Natural killer cell (primary cell): ENCODE data around the gene KPNA4. TPM values are rescaled to one million over a fixed set of nuclear protein-coding genes. Genes with fewer than 3 reads are reported as not detected.

Source experiments
- ATAC-seq, 3 donors: fragments of 150-1000 bp in 2 of 3; fragments of 200-7000 bp in 1 of 3; cut with Tn5 transposase; 1 replicate in 1 of 3; 2 replicates in 2 of 3; pipeline ENCODE4 v1.10.0; 2021; ENCODE audit warnings: mild to moderate bottlenecking in 2 of 3, moderate library complexity in 2 of 3
- DNase-seq, 2 donors: peaks; one replicate each; pipeline versions ENCODE4 v3.0.0 to v3.0.0-alpha.2; 2013 to 2021; ENCODE audit warnings: mixed read lengths in 1 of 2
- H3K27ac ChIP-seq: one replicate; pipeline ENCODE4 v1.5.1; 2013; ENCODE audit warnings: mild to moderate bottlenecking, low read length
- H3K27me3 ChIP-seq: one replicate; pipeline ENCODE4 v1.6.1; 2013; ENCODE audit warnings: low read length; ENCODE audit not compliant: control insufficient read depth, insufficient read depth
- H3K36me3 ChIP-seq: one replicate; pipeline ENCODE4 v1.6.1; 2013; ENCODE audit warnings: low read length; ENCODE audit not compliant: control insufficient read depth, insufficient read depth
- H3K4me1 ChIP-seq: one replicate; pipeline ENCODE4 v1.6.1; 2013; ENCODE audit warnings: low read length; ENCODE audit not compliant: control insufficient read depth, insufficient read depth
- H3K4me3 ChIP-seq: one replicate; pipeline ENCODE4 v1.5.1; 2013; ENCODE audit warnings: low read length
- H3K9me3 ChIP-seq: one replicate; pipeline ENCODE4 v1.6.1; 2013; ENCODE audit warnings: low read length; ENCODE audit not compliant: control insufficient read depth, insufficient read depth
- H3K27ac Mint-ChIP-seq, 2 donors: one replicate each; pipeline ENCODE4 v1.8.0; 2022; ENCODE audit warnings: mild to moderate bottlenecking in 2 of 2, mixed read lengths in 2 of 2, moderate library complexity in 1 of 2
- H3K27me3 Mint-ChIP-seq, 2 donors: one replicate each; pipeline ENCODE4 v1.8.0; 2022; ENCODE audit warnings: low read depth in 2 of 2, mixed read lengths in 2 of 2
- H3K36me3 Mint-ChIP-seq: one replicate; pipeline ENCODE4 v1.8.0; 2022; ENCODE audit warnings: mixed read lengths
- H3K4me1 Mint-ChIP-seq, 2 donors: one replicate each; pipeline ENCODE4 v1.8.0; 2022; ENCODE audit warnings: mixed read lengths in 2 of 2
- H3K4me3 Mint-ChIP-seq: one replicate; pipeline ENCODE4 v1.8.0; 2022; ENCODE audit warnings: mild to moderate bottlenecking, moderate library complexity, mixed read lengths
- H3K9me3 Mint-ChIP-seq, 2 donors: one replicate each; pipeline ENCODE4 v1.8.0; 2022; ENCODE audit warnings: mixed read lengths in 2 of 2
- CTCF ChIP-seq: fragments of 200-600 bp; IDR thresholded peaks from one replicate; pipeline ENCODE4 v1.8.0; 2022; ENCODE audit warnings: antibody characterized with exemption
- WGBS: methylation state at CpG from one replicate; pipeline ENCODE4 v1.1.7; 2013; ENCODE audit warnings: missing lambda C conversion rate; ENCODE audit not compliant: insufficient coverage; 5-methylcytosine and 5-hydroxymethylcytosine counted together
- intact Hi-C: fragments of 100-400 bp; cut with micrococcal nuclease; formaldehyde crosslinking; loops from one replicate; pipeline ENCODE4 v1.14.2; 2022
- total RNA-seq, 4 donors: library from RNA; stranded (reverse); fragments of 120-200 nt in 1 of 4; gene quantifications; one replicate each; pipeline versions ENCODE4 v1.2.3 to v1.2.4, GENCODE V29; 2013 to 2022

The KPNA4 gene
- total RNA-seq, 3 donors from 2014 or later (not counting 1 experiment from before 2014, with no cell fraction given): 69.1 to 81.7 (median 74.1) TPM

- Histone ChIP-seq H3K27ac (no peak overlapping the region), H3K9me3 (no peaks in the 10 kb centered on the region), H3K36me3 (no peaks in the 10 kb centered on the region), H3K4me1 (peaks cover 5% of the 10 kb centered on the region), H3K4me3 (no peak overlapping the region), H3K27me3 (no peaks in the 10 kb centered on the region)
- TF ChIP-seq CTCF: no peak
- Mint-ChIP-seq H3K9me3 (no peaks in the 10 kb centered on the region), H3K36me3 (no peaks in the 10 kb centered on the region), H3K4me3 (no peak overlapping the region), H3K27ac (peak overlapping the region; percentile 29 to 44), H3K4me1 (peaks cover 65 to 79% of the 10 kb centered on the region in 2 donors), H3K27me3 (no peaks in the 10 kb centered on the region)
- ATAC-seq: no peak
- no peak for DNase-seq
- 100% methylated on average over 2 of the region's 2 CpGs for WGBS
- intact Hi-C loops: no loop called here
Observed at GRCh38 chr3:160556141-160556540, 9.2 kb downstream of the KPNA4 start.

- intact Hi-C loops: no loop called here
- H3K27me3 ChIP-seq: no peaks in the 10 kb centered on the region
- 95% methylated on average over 3 of the region's 3 CpGs for WGBS
- Mint-ChIP-seq H3K36me3 (no peaks in the 10 kb centered on the region), H3K9me3 (no peaks in the 10 kb centered on the region), H3K27me3 (no peaks in the 10 kb centered on the region), H3K4me1 (peaks cover 67 to 79% of the 10 kb centered on the region in 2 donors), H3K27ac (no peak overlapping the region), H3K4me3 (no peak overlapping the region)
- DNase-seq (no peak), ATAC-seq (no peak)
- no peaks in the 10 kb centered on the region for H3K36me3 ChIP-seq
- H3K27ac ChIP-seq: no peak overlapping the region
- no peak for TF ChIP-seq CTCF
- no peak overlapping the region for H3K4me3 ChIP-seq
- H3K4me1 ChIP-seq: peaks cover 5% of the 10 kb centered on the region
- no peaks in the 10 kb centered on the region for H3K9me3 ChIP-seq
Observed at GRCh38 chr3:160554980-160555379, 10.4 kb downstream of the KPNA4 start.

- ATAC-seq (no peak), DNase-seq (no peak)
- H3K9me3 Mint-ChIP-seq: no peaks in the 10 kb centered on the region
- peaks cover 67 to 72% of the 10 kb centered on the region in 2 donors for H3K4me1 Mint-ChIP-seq
- H3K4me3 Mint-ChIP-seq: no peak overlapping the region
- Histone ChIP-seq H3K36me3 (no peaks in the 10 kb centered on the region), H3K4me3 (no peak overlapping the region), H3K4me1 (peaks cover 5% of the 10 kb centered on the region), H3K9me3 (no peaks in the 10 kb centered on the region), H3K27ac (no peak overlapping the region), H3K27me3 (no peaks in the 10 kb centered on the region)
- H3K27ac Mint-ChIP-seq: peak overlapping the region in 1 of 2 donors; percentile 10
- no peak for TF ChIP-seq CTCF
- WGBS: no CpG with 5 or more reads among the region's 1 CpG
- intact Hi-C loops: no loop called here
- no peaks in the 10 kb centered on the region for H3K27me3 Mint-ChIP-seq
- no peaks in the 10 kb centered on the region for H3K36me3 Mint-ChIP-seq
Observed at GRCh38 chr3:160553827-160554226, 11.5 kb downstream of the KPNA4 start.

DNA sequence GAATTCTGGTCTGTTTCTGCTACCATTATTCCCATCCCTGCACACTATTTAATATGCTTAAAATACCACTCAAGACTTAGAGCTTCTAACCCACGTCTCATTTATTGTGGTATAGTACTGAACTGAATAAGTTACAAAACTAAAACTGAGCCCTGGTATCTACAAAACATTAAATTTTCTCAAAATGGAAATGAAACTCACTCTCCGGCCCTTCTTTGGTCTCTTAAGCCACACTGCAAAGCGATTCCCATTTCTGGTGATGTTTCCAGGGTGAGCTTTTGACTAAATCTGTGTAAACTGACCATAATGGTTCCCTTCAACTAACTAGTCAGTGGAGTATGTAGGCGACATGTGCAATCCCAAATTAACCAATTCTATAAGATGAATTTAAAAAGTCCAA is 18.6 kb downstream of the KPNA4 start:
- WGBS: 85% methylated on average over 2 of the region's 4 CpGs
- H3K27ac Mint-ChIP-seq: peak overlapping the region; percentile 48 to 70
- Histone ChIP-seq H3K4me1 (peaks cover 3% of the 10 kb centered on the region), H3K36me3 (no peaks in the 10 kb centered on the region), H3K9me3 (no peaks in the 10 kb centered on the region), H3K27me3 (no peaks in the 10 kb centered on the region), H3K27ac (no peak overlapping the region), H3K4me3 (no peak overlapping the region)
- intact Hi-C loops: no loop called here
- H3K27me3 Mint-ChIP-seq: no peaks in the 10 kb centered on the region
- peak overlapping the region; percentile 32 for H3K4me3 Mint-ChIP-seq
- no peaks in the 10 kb centered on the region for H3K36me3 Mint-ChIP-seq
- TF ChIP-seq CTCF: no peak
- no peaks in the 10 kb centered on the region for H3K9me3 Mint-ChIP-seq
- peaks cover 86% of the 10 kb centered on the region in 2 donors for H3K4me1 Mint-ChIP-seq
- ATAC-seq: no peak
- no peak for DNase-seq
